22Rv1 (cell line): ENCODE results near the gene CAPN10.

Experiments used
- CTCF ChIP-seq: fragments of 450-650 bp; IDR thresholded peaks from 2 replicates; pipeline ENCODE4 v1.5.1; 2017; ENCODE audit warnings: mild to moderate bottlenecking
- ZFX ChIP-seq: fragments of 450-650 bp; IDR thresholded peaks from 2 replicates; pipeline ENCODE4 v1.6.1; 2017; ENCODE audit warnings: antibody characterized with exemption, borderline replicate concordance

GRCh38 chr2:240599141-240599583 is 12.6 kb downstream of the CAPN10 start:
- TF ChIP-seq CTCF (no peak), ZFX (no peak)
